CD4-positive, alpha-beta T cell treated with Interleukin-21 for 1 hour (primary cell): ENCODE data around the gene DBF4B.

ENCODE experiments used
- DNase-seq: peaks from one replicate; pipeline ENCODE4 v3.0.0-alpha.2; 2020

DBF4B gene

GRCh38 chr17:44778656-44779210 lies 70.3 kb downstream of the DBF4B start:
- no peak for DNase-seq

- DNase-seq: peak; percentile 83
Measured at GRCh38 chr17:44779211-44780025, 71.0 kb downstream of the DBF4B start.

- DNase-seq: no peak
Measured at GRCh38 chr17:44780161-44780560, 71.7 kb downstream of the DBF4B start.

- DNase-seq: no peak
Measured at GRCh38 chr17:44780845-44781480, 72.5 kb downstream of the DBF4B start.

GRCh38 chr17:44781551-44782325 lies 73.3 kb downstream of the DBF4B start:
- DNase-seq: no peak

- no peak for DNase-seq
Measured at GRCh38 chr17:44782326-44782850, 73.9 kb downstream of the DBF4B start.

GRCh38 chr17:44785921-44786320 lies 77.5 kb downstream of the DBF4B start:
- no peak for DNase-seq

- DNase-seq: no peak
Measured at GRCh38 chr17:44786551-44787081, 78.2 kb downstream of the DBF4B start.

GRCh38 chr17:44787271-44787940 lies 78.9 kb downstream of the DBF4B start:
- DNase-seq: no peak

- DNase-seq: no peak
Measured at GRCh38 chr17:44788139-44788538, 79.7 kb downstream of the DBF4B start.

GRCh38 chr17:44792276-44792675 lies 83.8 kb downstream of the DBF4B start:
- no peak for DNase-seq

- no peak for DNase-seq
Measured at GRCh38 chr17:44793885-44794842, 85.7 kb downstream of the DBF4B start.

GRCh38 chr17:44794851-44795413 lies 86.5 kb downstream of the DBF4B start:
- DNase-seq: no peak

- DNase-seq: no peak
Measured at GRCh38 chr17:44795421-44795820, 87.0 kb downstream of the DBF4B start.

GRCh38 chr17:44795928-44796327 lies 87.5 kb downstream of the DBF4B start:
- no peak for DNase-seq

GRCh38 chr17:44796731-44797130 lies 88.3 kb downstream of the DBF4B start:
- DNase-seq: no peak

- no peak for DNase-seq
Measured at GRCh38 chr17:44797802-44798201, 89.3 kb downstream of the DBF4B start.

GRCh38 chr17:44798356-44798755 lies 89.9 kb downstream of the DBF4B start:
- no peak for DNase-seq
